C4-2B (cell line): ENCODE results near the gene WNT1.
A peak's percentile ranks its signal among the peaks of the same experiment; 100 is the strongest.

ENCODE experiments used
- CTCF ChIP-seq: fragments of 450-650 bp; conservative IDR thresholded peaks from 2 replicates; pipeline ENCODE4 v1.5.1; 2017; ENCODE audit warnings: mild to moderate bottlenecking
- ZFX ChIP-seq: fragments of 450-650 bp; IDR thresholded peaks from 2 replicates; pipeline ENCODE4 v1.6.1; 2017

GRCh38 chr12:48995086-48995879, 17.2 kb downstream of the WNT1 start:
- no peak for TF ChIP-seq ZFX
- TF ChIP-seq CTCF, result peak; percentile 92
